GM11168 (cell line): ENCODE data around the gene POTEG.
"Not testable (repeated sequence)": the region's sequence is repeated elsewhere in the genome, so short reads cannot be mapped to it uniquely, and the experiment has no call there.

Experiments used
- in situ Hi-C: fragments of 300-500 bp; cut with MboI; formaldehyde crosslinking; loops from one replicate; pipeline ENCODE4 v1.12.0; 2022; ENCODE audit warnings: low sequenced_read_pairs; ENCODE audit not compliant: unreplicated experiment

The POTEG gene

GRCh38 chr14:19383008-19383584 is 51.0 kb downstream of the POTEG start:
- in situ Hi-C loops: loop anchor here (25.0 kb wide), 1 partner anchor 371 kb away; no protein-coding TSS in a partner anchor

- in situ Hi-C loops: loop anchor here (25.0 kb wide), 1 partner anchor 368 kb away; no protein-coding TSS in a partner anchor
Observed at GRCh38 chr14:19380137-19380536, 54.0 kb downstream of the POTEG start.

GRCh38 chr14:19374451-19374903 is 59.7 kb downstream of the POTEG start:
- in situ Hi-C loops: not testable (repeated sequence)

GRCh38 chr14:19372813-19373500 is 61.2 kb downstream of the POTEG start:
- in situ Hi-C loops: not testable (repeated sequence)

GRCh38 chr14:19371767-19372166 is 62.4 kb downstream of the POTEG start:
- in situ Hi-C loops: not testable (repeated sequence)

- in situ Hi-C loops: not testable (repeated sequence)
Observed at GRCh38 chr14:19362803-19363202, 71.3 kb downstream of the POTEG start.

GRCh38 chr14:19362323-19362722 is 71.8 kb downstream of the POTEG start:
- in situ Hi-C loops: not testable (repeated sequence)

GRCh38 chr14:19361636-19362253 is 72.4 kb downstream of the POTEG start:
- in situ Hi-C loops: not testable (repeated sequence)

GRCh38 chr14:19360937-19361635 is 73.1 kb downstream of the POTEG start:
- in situ Hi-C loops: not testable (repeated sequence)
